Coronary artery (tissue), 2 donors: ENCODE data around the gene THOC6.
"Not testable (repeated sequence)": the region's sequence is repeated elsewhere in the genome, so short reads cannot be mapped to it uniquely, and the experiment has no call there.

ENCODE experiments used
- DNase-seq: peaks from one replicate; pipeline ENCODE4 v3.0.0-alpha.2; 2017; ENCODE audit warnings: low spot score
- H3K27ac ChIP-seq, 2 donors: fragments of 200-600 bp; sonication (generic); one replicate each; pipeline ENCODE4 v1.5.1; 2016 to 2019
- H3K4me3 ChIP-seq: fragments of 200-600 bp; sonication (generic); 2 replicates; pipeline ENCODE4 v1.5.1; 2016; ENCODE audit warnings: mild to moderate bottlenecking, moderate library complexity
- TF ChIP-seq, protein P1 (sequence below): fragments of 200-600 bp; sonication (generic); IDR thresholded peaks from one replicate; pipeline ENCODE4 v1.5.1; 2019; ENCODE audit warnings: antibody characterized with exemption

THOC6 gene

DNA sequence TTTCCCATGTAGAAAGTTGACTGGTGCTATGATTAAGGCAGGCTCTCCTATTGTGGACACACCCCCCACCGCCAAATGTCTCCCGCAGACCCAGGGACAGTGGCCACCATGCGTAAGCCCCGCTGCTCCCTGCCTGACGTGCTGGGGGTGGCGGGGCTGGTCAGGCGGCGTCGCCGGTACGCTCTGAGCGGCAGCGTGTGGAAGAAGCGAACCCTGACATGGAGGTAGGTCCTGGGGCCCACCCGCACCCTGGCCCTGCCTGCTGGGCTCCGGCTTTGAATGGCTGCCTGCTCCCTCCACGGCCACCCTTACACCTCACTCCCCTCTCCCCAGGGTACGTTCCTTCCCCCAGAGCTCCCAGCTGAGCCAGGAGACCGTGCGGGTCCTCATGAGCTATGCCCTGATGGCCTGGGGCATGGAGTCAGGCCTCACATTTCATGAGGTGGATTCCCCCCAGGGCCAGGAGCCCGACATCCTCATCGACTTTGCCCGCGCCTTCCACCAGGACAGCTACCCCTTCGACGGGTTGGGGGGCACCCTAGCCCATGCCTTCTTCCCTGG is 26.2 kb downstream of the THOC6 start:
- no peak overlapping the region for H3K27ac ChIP-seq
- TF ChIP-seq, protein P1, sequence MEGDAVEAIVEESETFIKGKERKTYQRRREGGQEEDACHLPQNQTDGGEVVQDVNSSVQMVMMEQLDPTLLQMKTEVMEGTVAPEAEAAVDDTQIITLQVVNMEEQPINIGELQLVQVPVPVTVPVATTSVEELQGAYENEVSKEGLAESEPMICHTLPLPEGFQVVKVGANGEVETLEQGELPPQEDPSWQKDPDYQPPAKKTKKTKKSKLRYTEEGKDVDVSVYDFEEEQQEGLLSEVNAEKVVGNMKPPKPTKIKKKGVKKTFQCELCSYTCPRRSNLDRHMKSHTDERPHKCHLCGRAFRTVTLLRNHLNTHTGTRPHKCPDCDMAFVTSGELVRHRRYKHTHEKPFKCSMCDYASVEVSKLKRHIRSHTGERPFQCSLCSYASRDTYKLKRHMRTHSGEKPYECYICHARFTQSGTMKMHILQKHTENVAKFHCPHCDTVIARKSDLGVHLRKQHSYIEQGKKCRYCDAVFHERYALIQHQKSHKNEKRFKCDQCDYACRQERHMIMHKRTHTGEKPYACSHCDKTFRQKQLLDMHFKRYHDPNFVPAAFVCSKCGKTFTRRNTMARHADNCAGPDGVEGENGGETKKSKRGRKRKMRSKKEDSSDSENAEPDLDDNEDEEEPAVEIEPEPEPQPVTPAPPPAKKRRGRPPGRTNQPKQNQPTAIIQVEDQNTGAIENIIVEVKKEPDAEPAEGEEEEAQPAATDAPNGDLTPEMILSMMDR, result no peak
- no peak overlapping the region for H3K4me3 ChIP-seq
- DNase-seq, result no peak

DNA sequence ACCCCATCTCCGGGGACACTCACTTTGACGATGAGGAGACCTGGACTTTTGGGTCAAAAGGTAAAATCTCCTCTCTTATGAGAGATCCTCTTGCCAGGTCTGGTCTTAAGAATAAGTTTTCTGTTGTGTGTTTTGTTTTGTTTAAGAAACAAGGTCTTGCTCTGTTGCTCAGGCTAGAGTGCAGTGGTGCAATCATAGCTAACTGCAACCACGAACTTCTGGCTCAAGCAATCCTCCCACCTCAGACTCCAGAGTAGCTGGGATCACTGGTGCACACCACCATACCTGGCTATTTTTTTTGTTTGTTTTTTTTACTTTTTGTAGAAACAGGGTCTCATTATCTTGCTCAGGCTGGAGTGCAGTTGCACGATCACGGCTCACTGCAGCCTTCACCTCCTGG is 26.7 kb downstream of the THOC6 start:
- H3K4me3 ChIP-seq, result no peak overlapping the region
- no peak for DNase-seq
- H3K27ac ChIP-seq, result no peak overlapping the region
- TF ChIP-seq, protein P1, result no peak

DNA sequence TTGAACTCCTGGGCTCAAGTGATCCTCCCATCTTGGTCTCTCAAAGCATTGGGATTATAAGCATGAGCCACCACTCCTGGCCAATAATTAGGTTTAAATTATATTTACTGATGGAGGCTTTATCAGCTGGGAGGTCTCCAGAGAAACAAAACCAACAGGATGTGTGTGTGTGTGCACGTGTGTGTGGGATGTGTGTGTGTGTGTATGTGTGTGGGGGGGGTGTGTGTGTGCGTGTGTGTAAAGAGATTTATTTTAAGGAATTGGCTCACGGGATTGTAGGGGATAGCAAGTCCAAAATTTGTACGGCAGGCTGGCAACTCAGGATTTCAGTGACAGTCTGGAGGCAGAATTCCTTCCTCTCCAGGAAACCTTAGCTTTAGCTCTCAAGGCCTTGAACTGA is 27.2 kb downstream of the THOC6 start:
- Histone ChIP-seq H3K4me3 (no peak overlapping the region), H3K27ac (no peak overlapping the region)
- TF ChIP-seq, protein P1, result no peak
- DNase-seq, result no peak

DNA sequence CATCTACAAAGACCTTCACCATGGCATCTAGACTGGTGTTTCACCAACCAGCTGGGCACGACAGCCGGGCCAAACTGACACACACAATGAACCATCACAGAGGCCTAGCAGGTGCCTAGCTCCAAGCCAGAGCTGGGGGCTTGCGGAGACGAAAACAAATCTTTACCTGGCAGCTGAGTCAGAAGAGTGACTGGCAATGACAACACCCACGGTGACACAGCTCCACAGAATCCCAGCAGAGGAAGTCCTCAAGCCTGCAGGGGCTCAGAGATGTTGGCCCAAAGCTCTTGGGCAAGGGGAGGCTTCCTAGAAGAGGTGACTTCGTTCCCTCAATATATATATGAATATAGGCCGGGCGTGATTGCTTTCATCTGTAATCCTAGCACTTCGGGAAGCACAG is 27.7 kb downstream of the THOC6 start:
- no peak overlapping the region for H3K4me3 ChIP-seq
- no peak overlapping the region for H3K27ac ChIP-seq
- TF ChIP-seq, protein P1, result no peak
- no peak for DNase-seq

DNA sequence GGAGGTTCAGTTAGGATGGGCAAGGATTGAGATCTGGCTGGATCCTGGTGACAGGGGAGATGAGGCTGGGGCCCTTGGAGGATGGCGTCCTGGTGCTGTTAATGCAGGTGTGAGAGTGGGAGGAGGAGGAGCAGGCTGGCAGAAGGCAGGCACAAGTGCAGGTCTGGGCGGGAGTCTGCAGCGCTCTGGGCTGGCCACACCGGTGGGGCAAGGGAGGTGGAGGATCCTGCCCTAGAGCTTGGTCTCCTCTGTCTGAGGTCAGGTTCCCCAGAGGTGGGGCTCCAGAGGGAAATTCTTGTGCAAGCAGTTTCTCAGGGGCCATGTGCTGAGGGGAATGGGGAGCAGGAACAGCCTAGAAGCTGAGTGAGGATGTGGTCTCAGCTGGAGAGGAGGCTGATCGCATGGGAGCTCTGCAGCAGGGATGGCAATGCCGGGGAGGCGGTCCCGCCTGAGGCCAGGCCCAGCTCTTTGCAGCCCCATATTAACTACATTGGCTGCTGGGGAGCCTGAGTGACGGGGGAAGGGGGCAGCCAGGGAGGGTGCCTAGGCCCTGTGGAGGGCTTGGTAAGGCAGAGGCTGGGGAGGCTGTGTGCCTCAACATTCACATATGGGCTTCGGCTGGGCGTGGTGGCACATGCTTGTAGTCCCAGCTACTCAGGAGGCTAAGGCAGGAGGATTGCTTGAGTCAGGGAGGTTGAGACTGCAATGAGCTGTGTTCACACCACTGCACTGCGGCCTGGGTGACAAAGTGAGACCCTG is 28.9 kb downstream of the THOC6 start:
- DNase-seq, H3K27ac ChIP-seq, H3K4me3 ChIP-seq: not testable (repeated sequence)

DNA sequence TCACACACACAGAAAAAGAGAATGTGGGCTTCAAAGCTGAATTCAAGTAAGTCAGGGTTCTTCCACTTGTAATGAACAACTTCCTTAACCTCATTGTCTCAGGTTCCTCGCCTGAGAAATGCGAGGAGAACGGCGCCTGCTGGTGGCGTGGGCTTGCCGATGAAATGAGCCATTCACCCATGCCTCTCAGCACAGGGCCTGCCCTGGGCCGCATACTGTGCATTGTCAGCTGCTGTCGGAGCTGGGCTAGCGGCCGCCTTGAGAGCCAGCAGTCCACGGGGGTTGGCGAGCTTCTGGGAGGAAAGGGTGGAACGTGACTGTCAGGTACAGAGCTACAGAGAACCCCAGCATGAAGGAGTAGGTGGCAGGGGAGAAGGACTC is 29.5 kb downstream of the THOC6 start:
- not testable (repeated sequence) for H3K27ac ChIP-seq, DNase-seq, H3K4me3 ChIP-seq

DNA sequence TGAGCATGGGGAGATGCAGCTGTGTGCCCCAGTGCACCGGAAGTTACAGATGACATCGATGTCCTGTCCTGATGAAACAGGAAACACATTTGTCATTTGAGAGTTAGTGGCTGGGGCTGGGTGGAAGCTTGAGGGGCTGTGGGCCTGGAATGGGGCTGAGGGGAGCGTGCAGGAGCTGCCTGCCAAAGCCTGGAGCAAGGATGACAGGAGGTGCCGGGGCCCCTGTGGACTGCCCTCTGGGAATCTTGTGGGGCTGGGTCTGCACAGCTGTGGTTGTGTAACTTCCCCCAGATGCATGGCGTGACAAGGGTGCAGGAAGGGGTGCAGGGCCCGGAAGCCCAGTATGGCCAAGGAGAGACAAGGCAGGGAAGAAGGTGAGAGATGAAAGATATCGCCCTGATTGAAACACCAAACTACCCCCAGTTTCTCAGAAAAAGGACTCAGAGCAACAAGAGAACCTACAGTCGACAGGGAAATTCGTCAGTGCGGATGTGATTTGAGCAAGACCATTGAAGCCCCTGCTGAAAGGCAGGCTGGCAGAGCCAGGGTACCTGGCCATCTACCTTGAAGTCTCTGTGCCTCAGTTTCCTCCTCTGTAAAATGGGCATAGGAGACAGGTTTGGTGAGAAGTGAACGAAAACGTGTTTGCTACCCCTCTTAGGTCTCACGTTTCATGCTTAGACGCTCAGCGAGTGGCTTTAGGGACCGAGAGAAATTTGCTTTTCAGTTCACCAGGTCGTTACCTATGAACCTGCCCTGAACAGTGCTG is 31.3 kb downstream of the THOC6 start:
- no peak overlapping the region for H3K4me3 ChIP-seq
- TF ChIP-seq, protein P1, result no peak
- DNase-seq, result no peak
- no peak overlapping the region for H3K27ac ChIP-seq

DNA sequence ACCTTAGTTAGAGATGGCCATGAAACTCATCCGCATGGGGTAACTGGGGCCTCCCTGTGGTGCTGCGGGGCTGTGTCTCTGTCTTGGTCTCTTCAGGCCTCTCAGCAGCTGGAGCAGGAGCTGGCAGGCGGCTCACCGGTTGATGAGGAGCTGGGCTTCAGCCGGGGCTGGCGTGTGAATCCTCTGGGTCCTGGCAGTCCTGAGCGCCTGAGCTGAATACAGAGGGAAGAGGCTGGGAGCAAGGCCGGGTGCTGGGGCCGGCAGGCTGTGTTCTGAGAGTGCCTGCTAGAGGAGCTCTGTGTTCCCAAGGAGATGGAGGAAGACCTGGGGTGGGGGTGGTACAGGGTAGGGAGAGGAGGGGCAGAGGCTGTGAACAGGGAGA is 31.9 kb downstream of the THOC6 start:
- not testable (repeated sequence) for H3K27ac ChIP-seq, DNase-seq

More for the DNA sequence above, 31.9 kb downstream of the THOC6 start:
- H3K4me3 ChIP-seq, result not testable (repeated sequence)
